Renal cortical epithelial cell (primary cell): ENCODE measurements around the gene EXOG. TPM values are rescaled to one million over a fixed set of nuclear protein-coding genes. Genes with fewer than 3 reads are reported as not detected.

ENCODE experiments used
- DNase-seq: peaks from one replicate; pipeline ENCODE4 v3.0.0-alpha.2; 2011; ENCODE audit warnings: low read depth
- total RNA-seq: library from RNA; depleted of rRNA; stranded (reverse); fragments of >200 nt; gene quantifications from 2 replicates; pipeline ENCODE4 v1.2.3, GENCODE V29; 2014

EXOG gene
- total RNA-seq, 1 donor from 2014 or later = 11.4 TPM

DNA sequence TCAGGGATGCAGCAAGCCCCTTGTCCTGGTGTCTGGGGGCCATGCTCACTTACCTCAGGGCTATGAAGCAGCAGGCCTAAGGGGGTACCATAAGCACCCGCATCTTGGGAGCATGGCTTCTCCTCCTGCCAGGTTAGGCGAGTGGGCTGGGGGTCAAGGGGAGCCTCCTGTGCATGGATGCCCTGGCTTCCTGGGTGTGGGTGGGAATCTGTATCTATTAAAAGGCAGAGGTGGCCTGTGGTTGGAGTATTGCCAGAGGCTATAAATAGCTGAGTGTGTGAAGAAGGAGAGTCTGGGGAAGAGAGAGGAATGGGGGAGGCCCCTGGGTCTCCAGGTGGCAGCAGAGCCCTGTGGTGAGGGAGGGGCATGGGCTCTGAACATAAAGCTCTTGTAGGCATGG, 22.9 kb upstream of the EXOG start:
- no peak for DNase-seq

DNA sequence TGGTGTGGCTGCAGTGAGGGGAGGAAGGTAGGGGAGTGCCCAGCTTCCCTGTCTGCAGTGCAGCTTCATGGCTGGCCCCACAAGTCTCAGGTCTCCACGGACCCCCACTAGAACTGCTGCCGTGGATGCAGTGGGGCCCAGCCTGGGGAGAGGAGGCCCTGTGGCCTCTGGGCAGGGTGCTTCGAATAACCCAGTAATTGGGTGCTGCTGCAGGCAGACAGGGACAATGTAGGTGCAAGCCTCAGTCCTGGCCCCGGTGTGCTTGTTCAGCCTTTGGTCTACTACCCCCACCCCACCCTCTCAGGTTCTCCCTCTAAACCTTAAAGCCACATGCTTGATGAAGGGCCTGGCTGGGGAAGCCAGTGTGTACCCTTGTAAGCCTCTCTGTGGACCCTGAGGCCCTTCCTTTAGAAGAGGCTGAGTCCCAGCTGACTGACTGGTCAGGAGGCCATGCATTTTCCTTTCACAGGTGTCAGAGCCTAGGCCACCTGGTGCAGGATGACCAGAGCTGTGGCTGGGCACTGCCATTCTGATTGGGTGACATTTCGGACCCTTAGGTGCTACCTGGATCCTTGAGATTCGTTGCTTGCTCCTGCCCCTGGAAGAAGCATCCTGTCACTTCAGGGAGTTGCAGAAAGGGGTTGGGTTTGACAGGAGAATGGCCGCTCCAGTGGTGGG, 21.1 kb upstream of the EXOG start:
- no peak for DNase-seq

DNA sequence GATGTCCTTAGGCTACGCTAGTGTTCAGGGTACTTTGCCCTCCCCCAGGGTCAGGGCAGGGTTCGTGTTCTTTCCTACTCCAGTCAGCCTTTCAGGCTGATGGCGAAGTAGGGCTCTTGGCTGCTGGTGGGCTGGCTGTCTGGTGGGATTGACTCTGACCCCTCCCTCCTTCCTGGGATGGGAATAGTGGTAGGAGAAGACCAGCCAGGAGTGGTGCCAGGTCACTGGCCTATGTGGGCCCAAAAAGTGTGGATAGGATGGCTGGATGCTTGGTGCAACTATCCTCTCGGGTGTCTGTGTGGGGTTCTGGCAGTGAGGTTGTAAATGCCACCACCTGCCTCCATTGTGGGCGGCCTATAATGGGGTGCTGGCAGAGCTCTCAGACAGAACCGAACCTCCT, 20.4 kb upstream of the EXOG start:
- DNase-seq = no peak

DNA sequence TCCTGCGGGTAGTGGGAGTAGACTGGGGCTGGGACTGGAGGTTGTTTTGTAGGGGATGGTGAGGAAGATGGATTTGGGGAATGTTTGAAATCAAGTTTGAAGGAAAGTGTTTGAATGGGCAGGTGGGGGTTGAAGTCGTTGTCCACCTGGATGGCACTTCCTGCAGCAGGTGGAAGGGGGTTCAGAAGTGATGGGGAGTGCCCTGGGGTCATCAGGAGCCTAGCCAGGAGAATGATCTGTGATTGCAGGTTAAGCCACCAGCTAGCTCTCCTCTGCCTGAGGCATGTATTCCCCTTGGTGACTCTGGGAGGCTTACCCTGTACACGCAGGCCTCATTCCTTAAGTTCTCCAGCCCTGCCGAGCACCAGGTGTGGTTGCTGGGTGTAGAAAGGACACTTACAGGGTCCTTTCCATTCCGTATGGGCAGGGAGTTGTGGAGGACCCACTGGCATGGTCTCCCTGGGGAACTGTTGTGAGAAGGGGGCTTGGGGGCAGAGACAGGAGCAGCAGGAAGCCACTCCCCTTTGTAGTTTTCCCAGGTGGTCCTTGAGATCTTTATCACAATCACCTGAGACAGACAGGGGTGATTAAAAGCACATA, 19.9 kb upstream of the EXOG start:
- no peak for DNase-seq

DNA sequence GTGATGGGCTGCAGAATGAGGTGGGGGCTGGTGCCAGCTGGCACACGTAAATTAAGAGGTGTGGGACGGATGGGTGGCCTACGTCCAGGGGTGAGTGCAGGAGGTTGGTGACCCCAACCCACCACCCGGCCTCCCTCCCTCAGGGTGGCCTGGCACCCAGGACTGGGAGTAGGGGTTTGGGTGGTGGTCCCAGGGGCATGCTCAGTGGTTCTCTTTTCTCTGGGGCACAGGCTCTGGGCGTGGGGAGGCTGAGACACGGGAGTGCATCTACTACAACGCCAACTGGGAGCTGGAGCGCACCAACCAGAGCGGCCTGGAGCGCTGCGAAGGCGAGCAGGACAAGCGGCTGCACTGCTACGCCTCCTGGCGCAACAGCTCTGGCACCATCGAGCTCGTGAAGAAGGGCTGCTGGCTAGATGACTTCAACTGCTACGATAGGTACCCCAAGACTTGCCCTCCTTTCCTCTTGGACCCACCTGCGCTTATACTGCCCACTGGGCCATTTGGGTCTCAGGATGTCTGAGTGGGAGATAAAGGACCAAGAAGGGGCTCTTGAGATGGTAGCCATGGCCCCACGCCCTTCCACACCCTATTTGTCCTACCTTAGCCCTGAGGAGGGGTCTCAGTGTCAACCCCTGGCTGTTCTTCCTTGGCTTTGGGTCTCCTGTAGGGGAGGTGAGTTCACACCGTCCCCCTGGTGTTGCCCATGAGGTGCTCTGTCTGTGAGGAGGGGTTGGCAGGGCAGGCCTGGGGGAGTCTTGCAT, 18.9 kb upstream of the EXOG start:
- no peak for DNase-seq

DNA sequence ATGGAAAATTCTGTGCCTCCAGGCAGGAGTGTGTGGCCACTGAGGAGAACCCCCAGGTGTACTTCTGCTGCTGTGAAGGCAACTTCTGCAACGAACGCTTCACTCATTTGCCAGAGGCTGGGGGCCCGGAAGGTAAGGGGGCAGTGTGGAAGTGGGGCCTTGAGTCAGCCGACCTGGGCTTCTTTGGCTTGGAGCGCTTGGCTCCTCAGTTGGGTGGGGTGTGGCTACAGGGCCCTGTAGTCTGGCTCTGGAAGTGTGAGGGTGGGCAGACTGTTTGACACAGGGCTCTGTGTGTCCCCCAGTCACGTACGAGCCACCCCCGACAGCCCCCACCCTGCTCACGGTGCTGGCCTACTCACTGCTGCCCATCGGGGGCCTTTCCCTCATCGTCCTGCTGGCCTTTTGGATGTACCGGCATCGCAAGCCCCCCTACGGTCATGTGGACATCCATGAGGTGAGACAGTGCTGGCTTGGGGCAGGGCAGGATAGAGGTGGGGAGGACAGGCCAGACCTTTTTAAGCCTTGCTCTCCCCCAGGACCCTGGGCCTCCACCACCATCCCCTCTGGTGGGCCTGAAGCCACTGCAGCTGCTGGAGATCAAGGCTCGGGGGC, 18.2 kb upstream of the EXOG start:
- no peak for DNase-seq

DNA sequence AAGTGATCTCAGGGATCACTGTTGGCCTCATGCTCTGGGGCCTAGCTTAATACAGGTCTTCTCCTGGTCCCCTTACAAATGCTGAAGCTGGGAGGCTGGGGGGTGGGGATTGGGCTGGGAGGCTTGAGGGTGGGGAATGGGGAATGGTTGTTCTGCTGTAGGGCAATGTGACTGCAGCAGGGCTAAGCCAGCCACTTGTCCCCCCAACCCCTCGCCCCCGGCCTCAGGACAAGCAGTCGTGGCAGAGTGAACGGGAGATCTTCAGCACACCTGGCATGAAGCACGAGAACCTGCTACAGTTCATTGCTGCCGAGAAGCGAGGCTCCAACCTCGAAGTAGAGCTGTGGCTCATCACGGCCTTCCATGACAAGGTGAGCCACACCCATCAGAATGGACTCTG, 17.2 kb upstream of the EXOG start:
- DNase-seq = no peak

DNA sequence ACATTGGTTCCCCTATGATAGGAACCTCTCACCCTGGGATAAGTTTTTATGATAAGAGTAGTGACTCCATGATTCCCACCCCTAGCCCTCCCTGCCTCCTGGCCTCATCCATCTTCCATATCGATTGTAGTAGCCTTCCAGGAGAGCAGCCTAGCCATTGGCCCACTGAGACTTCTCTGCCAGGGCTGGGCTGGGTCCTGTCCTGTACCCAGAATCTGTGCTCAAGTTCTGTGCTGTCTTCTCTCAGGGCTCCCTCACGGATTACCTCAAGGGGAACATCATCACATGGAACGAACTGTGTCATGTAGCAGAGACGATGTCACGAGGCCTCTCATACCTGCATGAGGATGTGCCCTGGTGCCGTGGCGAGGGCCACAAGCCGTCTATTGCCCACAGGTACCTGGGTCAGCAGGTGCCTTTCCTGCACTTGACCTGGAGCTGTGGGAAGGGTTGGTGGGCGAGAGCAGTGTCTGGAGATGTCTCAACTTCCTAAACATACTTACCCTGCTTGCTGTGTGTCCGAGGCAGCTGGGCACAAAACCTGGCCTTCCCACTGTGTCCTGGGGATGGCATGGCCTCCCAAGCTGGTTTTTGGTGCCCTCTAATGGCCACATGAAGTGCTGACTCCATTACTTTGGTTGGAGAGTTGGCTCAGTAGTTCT, 16.6 kb upstream of the EXOG start:
- peak; percentile 56 for DNase-seq

DNA sequence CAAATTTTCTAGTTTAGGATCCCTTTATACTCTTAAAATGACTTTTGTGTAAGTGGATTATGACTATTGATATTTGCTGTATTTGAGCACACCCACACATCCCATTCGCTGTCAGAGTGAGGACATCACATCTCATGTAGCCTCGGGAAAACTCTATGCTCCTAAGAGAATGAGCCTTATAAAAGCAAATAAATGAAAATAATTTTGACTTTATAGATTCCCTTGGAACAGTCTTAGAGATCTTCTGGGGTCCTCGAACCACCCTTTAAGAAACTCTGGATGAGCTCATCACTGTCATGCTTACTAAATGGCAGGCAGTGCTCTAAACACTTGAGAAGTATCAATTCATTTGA, 16.1 kb upstream of the EXOG start:
- no peak for DNase-seq

DNA sequence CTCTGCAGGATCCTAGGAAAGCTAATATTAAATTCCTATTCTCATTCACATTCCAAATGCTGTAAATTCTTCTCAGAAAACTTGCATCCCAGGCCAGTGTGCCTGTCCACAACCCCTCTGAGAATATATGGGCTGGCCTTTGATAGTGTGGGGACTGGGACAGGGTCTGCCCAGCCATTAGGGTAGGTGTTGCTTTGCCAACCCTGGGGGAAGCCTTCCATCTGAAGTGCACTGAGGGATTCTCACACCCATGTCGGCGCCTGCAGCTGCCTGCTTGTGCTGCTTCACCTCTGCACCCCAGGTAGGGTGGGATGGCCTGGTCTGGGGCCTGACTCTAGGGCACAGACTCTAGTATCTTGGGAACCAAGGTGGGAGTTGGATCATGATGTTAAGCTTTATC, 15.2 kb upstream of the EXOG start:
- no peak for DNase-seq

DNA sequence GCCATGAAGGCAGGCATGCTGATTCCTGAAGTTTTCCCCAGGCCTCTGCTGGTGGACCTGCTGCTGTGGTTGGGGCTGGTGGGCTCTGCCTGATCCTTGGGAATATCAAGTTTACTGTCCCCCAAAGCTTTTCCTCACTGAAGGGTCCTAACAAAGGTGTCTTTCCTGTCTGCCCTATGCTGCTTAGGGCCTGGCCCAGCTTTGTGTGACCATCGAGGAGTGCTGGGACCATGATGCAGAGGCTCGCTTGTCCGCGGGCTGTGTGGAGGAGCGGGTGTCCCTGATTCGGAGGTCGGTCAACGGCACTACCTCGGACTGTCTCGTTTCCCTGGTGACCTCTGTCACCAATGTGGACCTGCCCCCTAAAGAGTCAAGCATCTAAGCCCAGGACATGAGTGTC, 13.2 kb upstream of the EXOG start:
- no peak for DNase-seq

DNA sequence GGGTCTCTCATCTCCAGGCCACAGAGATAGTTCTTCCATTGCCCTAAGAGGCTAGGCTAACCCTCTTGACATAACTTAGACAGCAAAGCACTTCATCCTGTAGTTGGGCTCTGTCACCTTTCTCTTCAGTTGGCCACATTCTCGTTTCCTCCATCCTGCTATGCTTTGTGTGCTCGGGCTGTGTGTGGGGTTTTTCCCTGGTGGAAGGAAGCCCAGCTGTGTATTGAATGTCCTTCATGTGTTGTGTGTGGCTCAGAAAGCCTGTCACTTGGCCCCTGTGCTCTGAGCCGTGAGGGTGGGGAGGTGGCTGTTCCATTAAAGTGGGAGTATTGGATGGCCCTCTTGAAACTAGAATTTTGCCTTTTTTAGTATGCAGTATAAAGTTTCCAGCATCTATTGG, 8.8 kb upstream of the EXOG start:
- DNase-seq = no peak

DNA sequence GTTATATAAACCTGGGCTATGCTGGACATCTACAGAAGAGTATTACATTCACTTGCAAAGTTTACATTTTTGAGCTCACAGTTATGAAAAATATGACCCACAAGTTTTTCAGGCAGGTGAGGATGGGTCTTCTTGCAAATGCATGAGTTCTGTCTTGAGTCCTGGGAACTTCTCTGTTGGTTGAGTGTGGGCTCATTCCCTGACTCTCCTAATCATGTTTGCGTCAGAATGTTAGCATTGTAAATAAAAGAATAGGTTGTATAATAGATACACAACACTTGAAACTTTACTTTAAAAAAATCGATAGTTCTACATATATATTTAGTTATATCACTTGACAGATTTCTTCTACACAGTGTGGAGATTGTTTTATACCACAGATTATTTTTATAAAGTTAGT, 7.2 kb upstream of the EXOG start:
- no peak for DNase-seq

DNA sequence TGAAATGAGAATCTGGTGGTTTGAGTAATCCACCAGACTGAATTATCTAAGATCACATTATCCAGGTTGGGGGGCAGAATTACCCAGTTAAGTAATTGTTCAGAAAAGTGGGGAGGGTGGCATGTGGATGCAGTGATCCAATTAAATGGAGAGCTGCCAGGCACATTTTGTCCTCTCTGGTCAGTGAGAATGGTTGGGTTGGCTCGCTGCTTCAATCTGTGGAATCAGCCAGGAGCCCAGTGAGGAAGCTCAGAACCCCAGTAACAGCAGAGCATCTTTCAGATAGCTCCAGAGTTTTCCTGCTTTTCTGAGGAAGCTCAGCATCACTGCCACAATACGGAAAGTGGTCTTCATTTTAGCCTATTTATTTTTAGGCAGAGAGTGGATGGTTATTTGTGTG, 6.4 kb upstream of the EXOG start:
- no peak for DNase-seq

DNA sequence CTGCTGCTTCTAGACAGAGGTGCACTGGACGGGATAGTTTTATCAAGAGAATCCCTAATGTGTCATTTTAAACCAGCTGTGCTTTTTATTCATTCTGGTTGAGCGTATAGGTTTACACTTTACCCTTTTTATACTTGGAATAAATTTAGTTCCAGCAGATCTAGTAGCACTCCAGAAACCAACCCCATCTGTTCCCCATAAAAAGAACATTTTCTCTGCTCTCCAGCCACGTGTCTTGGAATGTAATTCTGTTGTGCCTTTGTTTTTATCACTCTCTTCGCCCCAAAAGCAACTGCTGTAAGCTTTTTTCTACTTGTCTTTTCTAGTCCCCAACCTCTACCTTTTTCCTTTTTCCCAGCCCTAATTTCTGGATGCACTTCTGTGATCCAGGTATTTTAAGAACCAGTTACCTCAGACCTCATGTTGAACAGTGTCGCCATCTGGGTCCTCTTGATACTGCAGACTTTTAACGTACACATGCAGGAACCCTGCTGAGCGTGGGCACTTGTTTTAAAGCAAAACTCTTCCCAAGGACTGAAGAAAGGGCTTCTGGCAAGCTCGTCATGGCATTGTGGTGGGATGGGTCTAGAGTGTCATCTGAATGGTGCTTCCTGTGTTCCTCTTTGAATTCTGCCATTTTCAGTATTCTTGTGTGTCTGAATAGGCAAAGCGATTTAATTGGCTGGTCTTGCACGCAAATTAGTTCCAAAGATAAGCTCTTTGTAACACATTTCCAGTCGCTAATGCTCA, 5.7 kb upstream of the EXOG start:
- DNase-seq = no peak

DNA sequence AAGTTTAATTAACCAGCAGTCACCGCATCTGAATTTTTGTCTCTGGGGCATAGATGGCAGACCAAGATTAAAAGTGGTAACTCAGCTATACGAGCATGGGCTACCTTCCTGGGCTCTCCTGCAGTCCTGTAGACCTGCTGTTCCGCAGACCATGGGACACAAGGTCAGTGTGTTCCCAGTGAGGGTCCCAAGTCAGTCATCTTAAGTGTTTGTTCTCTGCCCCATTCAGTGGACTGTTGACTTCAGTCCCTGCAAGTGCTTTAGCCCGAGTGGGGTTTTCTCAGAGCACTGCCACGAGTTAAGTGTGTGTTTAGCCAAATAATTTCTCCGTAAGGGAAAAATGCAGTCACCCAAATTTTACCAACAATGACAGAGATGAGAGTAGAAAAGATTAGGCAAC, 4.9 kb upstream of the EXOG start:
- DNase-seq = no peak

DNA sequence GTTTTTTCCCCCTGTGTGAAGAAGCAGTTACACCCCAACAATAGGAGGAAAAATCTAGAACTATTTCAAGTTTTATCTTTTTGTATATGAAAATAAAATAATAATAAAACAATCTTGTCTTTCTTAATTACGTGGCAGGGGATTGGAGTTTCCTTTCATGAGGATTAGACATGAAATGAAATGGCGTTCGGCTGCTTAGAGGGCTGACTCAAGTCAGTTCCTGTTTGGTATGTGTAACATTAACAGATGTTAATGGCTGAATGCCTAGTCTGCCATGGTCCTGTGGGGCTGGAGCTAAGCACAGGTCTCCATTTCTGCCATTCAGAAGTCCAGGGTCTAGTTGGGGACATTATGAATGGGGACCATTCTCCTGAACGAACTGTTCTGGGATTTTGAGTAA, 3.1 kb upstream of the EXOG start:
- DNase-seq = peak; percentile 50

DNA sequence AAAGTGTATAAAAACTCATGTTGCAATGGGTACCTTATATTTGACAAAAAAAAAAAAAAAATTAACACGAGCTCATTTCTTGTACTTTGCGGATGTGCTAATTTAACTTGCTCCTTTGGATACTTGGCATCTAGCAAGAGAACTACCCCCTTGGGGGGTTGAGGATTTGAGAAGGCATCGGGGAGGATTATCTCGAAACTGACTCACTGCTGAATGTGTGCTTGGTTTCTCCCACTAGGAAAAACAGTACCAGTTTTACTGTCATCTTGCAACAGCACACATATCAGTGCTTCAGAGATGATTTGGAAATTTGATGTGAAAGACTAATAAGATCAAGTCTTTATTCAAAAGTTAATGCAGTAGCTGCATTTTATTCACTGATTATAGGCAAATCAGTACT, 891 bp downstream of the EXOG start:
- no peak for DNase-seq

DNA sequence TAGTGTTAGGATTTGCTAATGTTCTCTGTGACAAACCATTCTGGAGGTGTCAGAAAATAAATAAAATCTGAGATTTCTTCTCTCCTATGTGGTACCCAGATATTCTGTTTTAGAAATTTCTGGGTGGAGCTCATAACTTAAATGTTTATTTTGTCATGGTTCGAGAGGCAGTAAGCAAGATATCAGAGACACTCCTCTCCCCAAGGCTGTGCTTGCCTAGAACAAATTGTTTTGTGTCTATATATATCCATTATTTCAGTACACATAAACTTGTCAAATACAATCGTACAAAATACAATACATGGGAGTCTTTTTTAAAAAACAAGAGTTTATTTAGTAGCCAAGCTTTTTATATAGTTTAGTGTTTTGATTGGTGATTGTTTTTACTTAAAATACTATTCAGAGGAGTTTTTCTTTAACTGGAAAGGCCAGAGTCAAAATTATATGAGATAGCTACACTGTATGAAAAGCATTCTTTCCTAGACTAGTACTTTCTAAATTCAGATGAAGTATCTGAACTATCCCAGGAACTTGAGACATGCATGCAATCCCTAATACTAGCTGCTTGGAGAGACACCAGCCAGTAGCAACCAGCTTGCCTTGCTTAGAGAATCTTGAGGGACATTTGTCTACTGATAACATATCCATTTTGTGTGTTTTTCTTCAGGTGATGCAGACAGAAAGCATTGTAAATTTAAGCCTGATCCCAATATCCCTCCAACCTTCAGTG, 4.7 kb downstream of the EXOG start:
- no peak for DNase-seq

DNA sequence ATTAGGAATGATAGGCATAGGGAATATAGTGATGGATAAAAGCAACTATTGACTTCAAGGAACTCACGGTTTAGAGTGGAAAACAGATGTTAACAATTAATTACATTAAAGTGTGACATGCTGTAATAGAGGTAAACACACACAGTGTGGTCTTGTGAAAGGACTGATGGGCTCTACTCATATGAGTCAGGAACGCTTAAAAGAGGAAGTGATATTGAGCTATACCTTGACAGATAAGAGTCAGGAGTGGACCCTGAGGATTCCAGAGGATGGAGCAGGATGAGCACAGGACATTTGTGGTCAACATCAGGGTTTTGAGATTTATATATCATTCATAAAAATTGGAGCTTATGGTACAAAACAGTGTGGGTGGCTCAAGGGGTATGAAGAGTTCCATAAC, 11.0 kb downstream of the EXOG start:
- DNase-seq = no peak

DNA sequence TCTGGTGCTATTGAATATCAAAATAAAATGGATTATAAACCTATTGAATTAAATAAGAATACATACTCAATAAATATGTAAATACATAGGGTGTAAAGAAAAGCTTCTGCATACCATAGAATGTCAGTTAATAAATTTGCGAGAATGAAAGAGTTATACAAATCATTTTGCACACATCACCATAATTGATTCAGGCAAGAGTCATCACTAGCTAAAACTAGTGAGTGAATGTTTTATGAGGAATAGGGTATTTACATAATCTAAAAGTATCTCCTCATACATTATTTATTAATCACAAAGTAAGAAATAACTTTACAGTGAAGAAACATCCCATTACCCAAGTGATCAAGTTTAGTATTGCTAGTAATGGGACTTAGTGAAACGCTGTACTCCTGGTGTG, 13.6 kb downstream of the EXOG start:
- DNase-seq = no peak
